NCI-H748 (cell line): ENCODE measurements around the gene ACSS2.

Source experiments
- DNase-seq: peaks from one replicate; lab custom pipeline; 2025; ENCODE audit not compliant: unreplicated experiment; lab: John Stamatoyannopoulos, UW

ACSS2 gene

GRCh38 chr20:34976286-34976685 is 99.9 kb downstream of the ACSS2 start:
- DNase-seq, result no peak
